HG02571 (cell line): ENCODE results near the gene RNU7-1.
A peak's percentile ranks its signal among the peaks of the same experiment; 100 is the strongest.

ENCODE experiments used
- ATAC-seq: cut with Tn5 transposase; IDR thresholded peaks from one replicate; pipeline ENCODE4 v1.9.1; 2021; ENCODE audit warnings: mild to moderate bottlenecking, moderate library complexity; ENCODE audit not compliant: unreplicated experiment

Gene RNU7-1

DNA sequence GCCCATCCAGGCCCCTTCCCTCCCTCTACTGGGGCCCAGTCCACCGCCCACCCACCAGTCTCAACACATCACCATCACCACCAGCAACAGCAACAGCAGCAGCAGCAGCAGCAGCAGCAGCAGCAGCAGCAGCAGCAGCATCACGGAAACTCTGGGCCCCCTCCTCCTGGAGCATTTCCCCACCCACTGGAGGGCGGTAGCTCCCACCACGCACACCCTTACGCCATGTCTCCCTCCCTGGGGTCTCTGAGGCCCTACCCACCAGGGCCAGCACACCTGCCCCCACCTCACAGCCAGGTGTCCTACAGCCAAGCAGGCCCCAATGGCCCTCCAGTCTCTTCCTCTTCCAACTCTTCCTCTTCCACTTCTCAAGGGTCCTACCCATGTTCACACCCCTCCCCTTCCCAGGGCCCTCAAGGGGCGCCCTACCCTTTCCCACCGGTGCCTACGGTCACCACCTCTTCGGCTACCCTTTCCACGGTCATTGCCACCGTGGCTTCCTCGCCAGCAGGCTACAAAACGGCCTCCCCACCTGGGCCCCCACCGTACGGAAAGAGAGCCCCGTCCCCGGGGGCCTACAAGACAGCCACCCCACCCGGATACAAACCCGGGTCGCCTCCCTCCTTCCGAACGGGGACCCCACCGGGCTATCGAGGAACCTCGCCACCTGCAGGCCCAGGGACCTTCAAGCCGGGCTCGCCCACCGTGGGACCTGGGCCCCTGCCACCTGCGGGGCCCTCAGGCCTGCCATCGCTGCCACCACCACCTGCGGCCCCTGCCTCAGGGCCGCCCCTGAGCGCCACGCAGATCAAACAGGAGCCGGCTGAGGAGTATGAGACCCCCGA lies 6.8 kb upstream of the RNU7-1 start:
- ATAC-seq: no peak

GRCh38 chr12:6937481-6938352 lies 5.9 kb upstream of the RNU7-1 start:
- peak; percentile 85 for ATAC-seq

DNA sequence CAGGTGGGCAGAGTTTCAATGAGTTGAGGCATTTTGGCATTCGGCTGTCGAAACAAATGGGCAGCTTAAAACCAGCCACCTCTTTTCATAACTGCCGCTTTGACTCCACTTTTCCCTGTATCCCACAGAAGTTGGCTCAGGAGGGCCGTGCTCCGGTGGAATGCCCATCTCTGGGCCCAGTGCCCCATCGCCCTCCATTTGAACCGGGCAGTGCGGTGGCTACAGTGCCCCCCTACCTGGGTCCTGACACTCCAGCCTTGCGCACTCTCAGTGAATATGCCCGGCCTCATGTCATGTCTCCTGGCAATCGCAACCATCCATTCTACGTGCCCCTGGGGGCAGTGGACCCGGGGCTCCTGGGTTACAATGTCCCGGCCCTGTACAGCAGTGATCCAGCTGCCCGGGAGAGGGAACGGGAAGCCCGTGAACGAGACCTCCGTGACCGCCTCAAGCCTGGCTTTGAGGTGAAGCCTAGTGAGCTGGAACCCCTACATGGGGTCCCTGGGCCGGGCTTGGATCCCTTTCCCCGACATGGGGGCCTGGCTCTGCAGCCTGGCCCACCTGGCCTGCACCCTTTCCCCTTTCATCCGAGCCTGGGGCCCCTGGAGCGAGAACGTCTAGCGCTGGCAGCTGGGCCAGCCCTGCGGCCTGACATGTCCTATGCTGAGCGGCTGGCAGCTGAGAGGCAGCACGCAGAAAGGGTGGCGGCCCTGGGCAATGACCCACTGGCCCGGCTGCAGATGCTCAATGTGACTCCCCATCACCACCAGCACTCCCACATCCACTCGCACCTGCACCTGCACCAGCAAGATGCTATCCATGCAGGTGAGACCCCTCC lies 5.0 kb upstream of the RNU7-1 start:
- no peak for ATAC-seq

DNA sequence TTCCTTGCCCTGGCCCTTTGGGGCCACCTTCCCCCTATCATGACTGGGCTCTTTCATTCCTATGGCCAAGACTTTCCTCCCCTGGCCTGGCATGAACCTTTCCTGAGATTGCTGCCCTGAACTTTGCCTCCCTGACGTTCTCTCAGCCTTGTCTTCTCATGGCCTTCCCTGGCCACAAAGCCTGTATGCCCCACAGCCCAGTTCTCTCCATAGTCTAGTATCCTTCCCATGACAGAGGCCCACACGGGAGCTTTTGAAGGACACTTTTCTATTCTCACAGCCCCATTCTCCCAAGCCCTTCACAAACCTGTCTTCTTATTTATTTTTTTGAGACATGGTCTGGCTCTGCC lies 4.5 kb upstream of the RNU7-1 start:
- ATAC-seq: no peak

DNA sequence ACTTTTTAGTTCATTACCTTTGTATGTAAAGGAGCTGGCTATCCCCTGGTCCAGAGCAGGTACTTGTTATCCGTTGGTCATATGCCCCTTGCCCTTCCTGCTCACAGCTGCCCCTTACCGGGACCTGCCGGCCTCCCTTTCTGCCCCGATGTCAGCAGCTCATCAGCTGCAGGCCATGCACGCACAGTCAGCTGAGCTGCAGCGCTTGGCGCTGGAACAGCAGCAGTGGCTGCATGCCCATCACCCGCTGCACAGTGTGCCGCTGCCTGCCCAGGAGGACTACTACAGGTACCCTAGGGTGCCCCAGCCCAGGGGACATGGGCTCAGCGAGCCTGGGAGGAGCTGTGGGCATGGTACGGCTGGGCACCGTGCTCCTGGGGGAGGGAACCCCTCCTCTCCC lies 2.3 kb upstream of the RNU7-1 start:
- no peak for ATAC-seq

DNA sequence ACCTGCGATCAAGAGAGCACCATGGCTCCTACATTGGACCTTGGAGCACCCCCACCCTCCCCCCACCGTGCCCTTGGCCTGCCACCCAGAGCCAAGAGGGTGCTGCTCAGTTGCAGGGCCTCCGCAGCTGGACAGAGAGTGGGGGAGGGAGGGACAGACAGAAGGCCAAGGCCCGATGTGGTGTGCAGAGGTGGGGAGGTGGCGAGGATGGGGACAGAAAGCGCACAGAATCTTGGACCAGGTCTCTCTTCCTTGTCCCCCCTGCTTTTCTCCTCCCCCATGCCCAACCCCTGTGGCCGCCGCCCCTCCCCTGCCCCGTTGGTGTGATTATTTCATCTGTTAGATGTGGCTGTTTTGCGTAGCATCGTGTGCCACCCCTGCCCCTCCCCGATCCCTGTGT lies 1.8 kb upstream of the RNU7-1 start:
- ATAC-seq: no peak

DNA sequence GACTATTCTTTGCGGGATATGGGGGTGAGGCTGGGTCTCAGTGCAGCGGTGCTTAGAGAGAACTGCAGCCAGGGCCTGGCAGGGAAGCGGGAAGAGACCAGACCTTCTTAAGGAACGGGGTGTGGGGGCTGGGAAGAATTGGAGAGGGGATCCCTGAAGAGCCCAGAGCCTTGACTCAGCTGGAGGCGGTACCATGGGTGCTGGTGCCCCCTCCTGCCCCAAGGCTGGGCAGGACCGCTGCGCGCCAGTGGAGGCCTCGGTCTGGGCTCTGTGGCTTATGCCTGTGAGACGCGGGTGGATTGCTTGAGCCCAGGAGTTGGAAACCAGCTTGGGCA lies 1.3 kb upstream of the RNU7-1 start:
- ATAC-seq: no peak

- peak; percentile 24 for ATAC-seq
Observed at GRCh38 chr12:6943389-6943721, 261 bp upstream of the RNU7-1 start.

- peak; percentile 42 for ATAC-seq
Observed at GRCh38 chr12:6944381-6945186, 968 bp downstream of the RNU7-1 start.

- ATAC-seq: no peak
Observed at GRCh38 chr12:6945613-6946012, 2.0 kb downstream of the RNU7-1 start.

- ATAC-seq: no peak
Observed at GRCh38 chr12:6946033-6946919, 2.7 kb downstream of the RNU7-1 start.

DNA sequence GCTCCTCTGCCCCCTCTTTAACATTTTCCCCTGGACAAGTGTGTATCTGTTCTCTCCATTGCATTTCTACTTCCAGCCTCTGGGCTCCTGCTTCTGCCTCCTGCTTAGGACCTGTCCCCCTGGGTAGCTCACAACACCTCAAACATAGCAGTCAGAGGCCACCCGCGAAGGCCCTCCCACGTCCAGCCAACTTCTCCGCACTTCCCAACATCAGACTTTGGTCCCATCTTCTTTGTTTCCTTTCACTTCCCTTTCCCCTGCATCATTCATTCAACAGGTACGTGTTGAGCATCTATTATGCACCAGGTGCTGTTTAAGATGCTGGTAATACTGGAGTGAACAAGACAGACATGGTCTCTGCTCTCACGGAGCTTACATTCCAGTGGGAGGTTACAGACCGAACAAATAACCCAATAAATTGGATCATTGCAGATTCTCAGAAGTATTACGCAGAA lies 3.3 kb downstream of the RNU7-1 start:
- ATAC-seq: no peak

- ATAC-seq: no peak
Observed at GRCh38 chr12:6947615-6948014, 4.0 kb downstream of the RNU7-1 start.

DNA sequence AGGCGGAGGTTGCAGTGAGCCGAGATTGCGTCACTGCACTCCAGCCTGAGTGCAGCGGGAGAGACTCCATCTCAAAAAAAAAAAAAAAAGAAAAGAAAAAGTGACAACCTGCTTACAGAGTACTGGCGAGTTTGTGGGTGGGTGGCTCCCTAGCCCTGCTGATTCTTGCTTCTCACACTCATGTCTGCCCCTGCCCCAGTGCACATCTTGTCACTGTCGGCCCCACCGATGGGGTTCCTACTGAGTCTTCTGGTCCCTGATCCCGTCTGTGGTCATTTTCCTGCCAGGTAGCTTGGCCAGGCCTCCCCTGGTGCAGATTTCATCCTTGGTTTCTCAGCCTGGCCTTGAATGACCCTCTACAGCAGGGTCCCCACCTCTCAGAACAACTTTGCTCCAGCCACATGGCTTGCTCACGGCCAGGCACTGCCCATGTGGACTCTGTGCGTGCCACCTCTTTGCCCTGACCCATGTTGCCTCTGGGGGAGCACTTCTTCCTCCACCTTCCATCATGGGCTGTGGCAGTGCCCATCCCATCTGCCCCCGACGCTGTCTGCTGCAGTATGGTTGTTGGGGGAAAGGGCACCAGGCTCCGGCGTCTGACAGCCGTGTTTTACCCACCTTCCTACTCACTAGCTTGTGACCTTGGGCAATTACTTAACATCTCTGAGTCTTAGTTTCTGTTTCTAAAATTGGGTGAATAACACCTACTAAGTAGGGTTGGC lies 5.4 kb downstream of the RNU7-1 start:
- no peak for ATAC-seq

DNA sequence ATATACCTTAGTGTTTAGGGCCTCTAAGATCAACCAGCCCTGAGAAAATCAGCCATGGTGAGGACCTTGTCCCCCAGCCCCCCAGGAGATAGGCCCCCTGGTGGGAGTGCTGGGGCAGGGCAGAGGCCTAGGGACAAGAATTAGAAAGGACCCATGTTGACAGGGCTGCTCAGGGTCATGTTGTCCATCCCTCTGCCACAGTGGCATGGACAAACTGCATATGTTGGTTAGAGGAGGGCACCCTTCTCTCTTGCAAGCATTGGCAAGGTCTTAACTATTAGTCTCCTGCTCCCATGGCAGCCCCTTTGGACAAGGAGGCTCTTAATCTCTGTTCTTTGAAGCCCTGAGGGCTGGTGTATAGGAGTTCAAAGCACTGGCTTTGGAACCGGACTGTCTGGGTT lies 6.8 kb downstream of the RNU7-1 start:
- no peak for ATAC-seq

- ATAC-seq: no peak
Observed at GRCh38 chr12:6950811-6951540, 7.4 kb downstream of the RNU7-1 start, which contains the start of gene PTPN6. Gene PTPN6 (plus strand): TSS chr12:6951356. CDS start chr12:6951513, 157 bp downstream.

- no peak for ATAC-seq
Observed at GRCh38 chr12:6951551-6952120, 8.0 kb downstream of the RNU7-1 start.
